NB4 (cell line): ENCODE measurements around the gene ECE1.

Experiments used
- MAX ChIP-seq: IDR thresholded peaks from 2 replicates; pipeline ENCODE4 v1.6.1; 2011; ENCODE audit warnings: low read depth, low read length
- MYC ChIP-seq: IDR thresholded peaks from 2 replicates; pipeline ENCODE4 v1.6.1; 2011; ENCODE audit warnings: low read depth, low read length
- POLR2A ChIP-seq: IDR thresholded peaks from 2 replicates; pipeline ENCODE4 v1.6.1; 2011; ENCODE audit warnings: mild to moderate bottlenecking; ENCODE audit not compliant: insufficient read length; ENCODE audit errors: extremely low read depth
- TF ChIP-seq, protein P1 (sequence below): IDR thresholded peaks from one replicate; pipeline ENCODE4 v1.5.1; 2012; ENCODE audit warnings: low read depth, low read length

DNA sequence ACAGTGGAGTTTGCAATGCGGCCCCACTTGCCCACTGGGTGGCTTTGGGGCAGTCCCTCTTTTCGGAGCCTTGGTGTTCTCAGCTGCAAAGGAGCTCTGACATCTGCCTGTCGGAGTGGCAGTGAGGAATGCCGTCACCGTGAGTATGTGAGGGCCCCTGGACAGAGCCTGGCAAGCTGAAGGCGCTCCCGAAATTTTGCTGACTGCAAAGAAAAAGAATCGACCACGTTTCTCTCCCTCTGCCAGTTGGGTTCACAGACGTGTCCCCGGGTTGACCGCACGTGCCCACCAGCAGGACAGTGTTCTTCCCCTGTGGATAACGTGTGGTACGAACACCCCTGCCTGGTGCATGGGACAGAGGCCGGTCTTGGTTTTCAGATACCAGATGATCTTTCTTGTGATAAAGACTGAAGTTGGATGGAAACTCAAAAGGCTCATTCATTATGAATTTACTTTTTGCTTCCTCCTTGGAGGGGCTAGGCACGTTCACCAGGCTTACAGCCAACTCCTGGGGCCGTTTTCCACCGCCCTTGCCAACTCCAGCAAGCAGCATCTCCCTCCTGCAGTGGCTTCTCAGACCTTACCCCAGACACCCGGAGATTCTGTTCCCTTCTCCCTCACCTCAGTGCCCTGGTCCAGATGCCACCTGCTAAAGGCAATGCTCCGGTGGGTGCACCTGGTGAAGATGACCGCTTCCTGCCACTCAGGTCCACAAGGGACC is 29.7 kb downstream of the ECE1 start:
- TF ChIP-seq MAX = no peak
- TF ChIP-seq, protein P1, sequence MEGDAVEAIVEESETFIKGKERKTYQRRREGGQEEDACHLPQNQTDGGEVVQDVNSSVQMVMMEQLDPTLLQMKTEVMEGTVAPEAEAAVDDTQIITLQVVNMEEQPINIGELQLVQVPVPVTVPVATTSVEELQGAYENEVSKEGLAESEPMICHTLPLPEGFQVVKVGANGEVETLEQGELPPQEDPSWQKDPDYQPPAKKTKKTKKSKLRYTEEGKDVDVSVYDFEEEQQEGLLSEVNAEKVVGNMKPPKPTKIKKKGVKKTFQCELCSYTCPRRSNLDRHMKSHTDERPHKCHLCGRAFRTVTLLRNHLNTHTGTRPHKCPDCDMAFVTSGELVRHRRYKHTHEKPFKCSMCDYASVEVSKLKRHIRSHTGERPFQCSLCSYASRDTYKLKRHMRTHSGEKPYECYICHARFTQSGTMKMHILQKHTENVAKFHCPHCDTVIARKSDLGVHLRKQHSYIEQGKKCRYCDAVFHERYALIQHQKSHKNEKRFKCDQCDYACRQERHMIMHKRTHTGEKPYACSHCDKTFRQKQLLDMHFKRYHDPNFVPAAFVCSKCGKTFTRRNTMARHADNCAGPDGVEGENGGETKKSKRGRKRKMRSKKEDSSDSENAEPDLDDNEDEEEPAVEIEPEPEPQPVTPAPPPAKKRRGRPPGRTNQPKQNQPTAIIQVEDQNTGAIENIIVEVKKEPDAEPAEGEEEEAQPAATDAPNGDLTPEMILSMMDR = no peak
- TF ChIP-seq POLR2A = no peak
- TF ChIP-seq MYC = no peak
